Measurements from ENCODE around the gene KLHDC4.
"Not testable (repeated sequence)": the region's sequence is repeated elsewhere in the genome, so short reads cannot be mapped to it uniquely, and the experiment has no call there.

KLHDC4 gene

DNA sequence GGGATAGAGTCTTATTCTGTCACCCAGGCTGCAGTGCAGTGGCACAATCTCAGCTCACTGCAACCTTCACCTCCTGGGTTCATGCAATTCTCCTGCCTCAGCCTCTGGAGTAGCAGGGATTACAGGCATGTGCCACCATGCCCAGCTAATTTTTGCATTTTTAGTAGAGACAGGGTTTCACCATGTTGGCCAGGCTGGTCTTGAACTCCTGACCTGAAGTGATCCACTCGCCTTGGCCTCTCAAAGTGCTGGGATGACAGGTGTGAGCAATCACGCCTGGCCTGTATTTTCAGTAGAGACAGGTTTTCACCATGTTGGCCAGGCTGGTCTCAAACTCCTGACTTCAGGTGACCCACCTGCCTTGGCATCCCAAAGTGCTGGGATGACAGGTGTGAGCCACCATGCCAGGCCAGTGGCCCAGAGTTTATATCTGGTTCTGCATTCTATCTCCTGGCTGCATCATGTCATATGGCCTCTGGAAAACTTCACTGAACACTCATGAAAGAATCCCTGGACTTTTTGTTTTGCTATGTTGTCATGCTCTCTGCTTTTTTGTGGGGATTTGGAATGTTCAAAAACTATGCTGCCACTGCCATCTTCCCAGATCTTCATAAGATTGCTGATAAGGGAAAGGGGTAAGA, 21.8 kb upstream of the KLHDC4 start:
- not testable (repeated sequence) for FAIRE-seq

DNA sequence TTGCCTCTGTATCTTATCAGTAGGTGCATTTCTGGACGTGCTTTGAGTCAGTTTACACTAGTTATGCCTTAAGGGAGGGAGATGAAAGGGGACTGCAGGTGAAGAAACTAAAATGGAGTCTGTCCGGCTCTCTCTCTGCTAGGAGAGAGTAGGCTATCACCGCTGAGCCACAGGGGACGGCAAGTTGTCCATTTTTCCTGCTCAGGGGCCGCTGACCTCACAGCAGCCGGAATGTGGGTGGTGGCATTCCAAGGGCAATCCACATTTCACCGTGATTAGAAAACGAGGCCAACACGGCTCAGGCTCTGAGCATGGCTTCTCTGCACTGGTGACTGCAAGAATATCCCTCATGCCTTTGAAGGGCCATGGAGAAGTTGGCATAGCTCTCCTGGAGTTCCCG, 19.0 kb upstream of the KLHDC4 start:
- no peak for FAIRE-seq

- no peak for FAIRE-seq
Observed at GRCh38 chr16:87782033-87782432, 16.2 kb upstream of the KLHDC4 start.

DNA sequence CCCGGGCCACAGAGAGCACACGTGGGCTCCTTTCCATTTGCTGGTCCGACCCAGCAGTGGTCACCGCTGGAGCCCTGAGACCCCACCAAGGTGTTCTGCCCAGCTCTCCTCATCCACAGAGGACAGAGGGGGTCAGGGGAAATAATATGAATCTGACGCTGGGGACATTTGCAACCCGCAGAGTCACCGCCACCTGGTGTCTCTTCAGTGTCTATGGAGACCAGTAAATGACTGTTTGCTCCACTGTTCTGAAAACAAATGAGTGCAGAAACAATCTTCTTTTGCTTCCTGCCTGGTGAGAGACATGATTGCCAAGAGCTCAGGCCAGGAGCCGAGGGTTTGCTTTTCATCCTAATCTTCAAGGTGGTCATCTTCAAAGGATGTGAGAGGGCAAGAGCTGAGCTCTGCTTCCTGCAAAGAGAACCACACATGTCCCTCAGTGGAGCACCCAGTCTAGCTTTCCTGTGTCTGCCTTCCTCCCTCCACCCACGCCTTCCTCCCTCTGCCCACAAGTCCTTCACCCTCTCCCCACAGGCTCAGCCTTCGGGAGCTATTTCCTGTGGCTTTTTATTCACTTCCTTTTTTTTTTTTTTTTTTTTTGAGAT, 14.7 kb upstream of the KLHDC4 start:
- no peak for FAIRE-seq

- FAIRE-seq = no peak
Observed at GRCh38 chr16:87778830-87779579, 13.2 kb upstream of the KLHDC4 start.

DNA sequence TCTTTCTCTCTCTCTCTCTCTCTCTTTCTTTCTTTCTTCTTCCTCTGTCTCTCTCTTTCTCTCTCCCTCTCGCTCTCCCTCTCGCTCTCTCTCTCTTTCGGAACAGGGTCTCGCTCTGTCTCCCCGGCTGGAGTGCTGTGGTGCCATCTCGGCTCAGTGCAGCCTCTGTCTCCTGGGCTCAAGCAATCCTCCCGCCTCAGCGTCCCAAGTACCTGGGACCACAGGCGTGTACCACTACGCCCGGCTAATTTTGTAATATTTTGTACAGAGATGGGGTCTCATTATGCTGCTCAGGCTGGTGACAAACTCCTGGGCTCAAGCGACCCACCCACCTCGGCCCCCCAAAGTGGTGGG, 12.7 kb upstream of the KLHDC4 start:
- no peak for FAIRE-seq

GRCh38 chr16:87773836-87774235, 8.1 kb upstream of the KLHDC4 start:
- FAIRE-seq = not testable (repeated sequence)

- FAIRE-seq = not testable (repeated sequence)
Observed at GRCh38 chr16:87767456-87767855, 1.7 kb upstream of the KLHDC4 start.

GRCh38 chr16:87766485-87766797, 655 bp upstream of the KLHDC4 start:
- no peak for FAIRE-seq

DNA sequence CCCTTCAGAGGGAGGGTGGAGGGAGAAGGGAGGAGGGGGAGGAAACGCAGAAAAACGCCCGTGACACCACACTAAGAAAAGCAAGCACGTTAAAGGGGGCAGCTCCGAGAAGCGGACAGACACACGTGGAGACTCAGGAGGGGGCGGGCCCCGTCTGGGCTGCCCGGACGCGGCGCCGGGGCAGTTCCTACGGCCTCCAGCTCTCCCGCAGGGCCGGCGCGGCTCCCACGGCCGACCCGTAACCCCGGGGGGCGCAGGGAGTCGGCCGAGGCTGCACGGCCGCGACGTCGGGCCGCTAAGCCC, 362 bp downstream of the KLHDC4 start:
- FAIRE-seq = no peak

- no peak for FAIRE-seq
Observed at GRCh38 chr16:87764600-87765472, 950 bp downstream of the KLHDC4 start.

DNA sequence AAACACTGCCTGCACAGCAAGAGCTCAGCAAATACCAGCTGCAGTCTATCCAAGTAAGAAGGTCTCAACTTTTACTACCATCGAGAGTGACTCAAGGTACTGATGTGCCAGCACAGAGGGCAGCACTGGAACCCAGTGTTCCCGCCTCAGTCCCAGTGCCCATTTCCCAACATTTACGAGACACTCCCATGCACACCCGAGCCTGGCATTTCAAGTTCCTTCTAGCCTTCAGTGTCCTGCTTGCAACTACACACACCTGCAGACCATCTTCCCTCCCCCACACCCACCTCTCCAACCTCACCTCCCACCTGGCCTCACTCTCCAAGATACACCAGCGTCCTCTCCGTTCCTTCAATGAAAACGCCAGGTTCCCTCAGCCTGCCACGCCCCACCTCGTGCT, 3.2 kb downstream of the KLHDC4 start:
- FAIRE-seq = no peak

DNA sequence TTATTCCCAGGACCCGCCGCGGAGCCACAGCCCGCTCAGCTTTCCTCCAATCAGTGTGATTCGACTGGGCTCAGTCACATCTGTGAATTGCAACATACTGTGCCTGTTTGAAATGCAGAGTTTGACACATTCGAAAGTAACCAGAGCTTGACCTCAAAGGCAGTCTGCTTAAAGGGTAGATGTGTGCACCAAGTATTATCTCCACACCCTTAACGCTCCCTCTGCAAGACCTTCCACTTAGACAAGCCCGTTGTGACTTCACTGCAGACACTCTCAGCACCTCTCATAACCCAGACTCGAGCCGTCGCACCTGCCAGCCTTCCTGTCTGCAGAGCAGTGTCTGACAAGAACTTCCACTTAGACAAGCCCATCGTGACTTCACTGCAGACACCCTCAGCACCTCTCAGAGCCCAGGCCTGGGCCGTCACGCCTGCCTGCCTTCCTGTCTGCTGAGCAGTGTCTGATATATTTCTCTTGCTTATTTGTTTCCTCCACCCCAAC, 3.7 kb downstream of the KLHDC4 start:
- no peak for FAIRE-seq

GRCh38 chr16:87761060-87761459, 4.7 kb downstream of the KLHDC4 start:
- FAIRE-seq = no peak

DNA sequence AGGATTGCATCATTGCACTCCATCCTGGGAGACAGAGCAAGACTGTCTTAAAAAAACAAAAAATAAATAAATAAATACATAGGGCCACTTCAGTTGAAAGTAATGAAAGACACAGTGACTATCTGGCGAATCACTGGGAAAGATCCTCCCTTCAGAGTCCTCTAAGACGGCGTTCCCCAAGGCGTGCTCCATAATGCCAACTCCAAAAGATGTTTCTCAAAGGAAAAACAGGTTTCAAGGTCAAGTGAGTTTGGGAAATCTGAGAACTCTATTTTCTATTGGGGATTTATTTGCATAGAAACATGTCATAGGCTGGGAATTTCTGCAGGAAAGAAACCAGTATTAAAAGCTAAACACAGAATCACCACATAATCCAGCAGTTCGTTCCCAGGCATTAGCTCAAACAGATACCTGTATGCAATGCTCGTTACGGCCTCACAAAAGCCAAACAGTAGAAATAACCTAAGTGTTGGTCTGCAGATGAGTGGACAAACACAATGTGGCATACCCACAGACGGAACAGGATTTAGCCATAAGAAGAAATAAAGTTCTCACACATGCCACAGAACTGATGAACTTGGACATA, 7.9 kb downstream of the KLHDC4 start:
- no peak for FAIRE-seq

DNA sequence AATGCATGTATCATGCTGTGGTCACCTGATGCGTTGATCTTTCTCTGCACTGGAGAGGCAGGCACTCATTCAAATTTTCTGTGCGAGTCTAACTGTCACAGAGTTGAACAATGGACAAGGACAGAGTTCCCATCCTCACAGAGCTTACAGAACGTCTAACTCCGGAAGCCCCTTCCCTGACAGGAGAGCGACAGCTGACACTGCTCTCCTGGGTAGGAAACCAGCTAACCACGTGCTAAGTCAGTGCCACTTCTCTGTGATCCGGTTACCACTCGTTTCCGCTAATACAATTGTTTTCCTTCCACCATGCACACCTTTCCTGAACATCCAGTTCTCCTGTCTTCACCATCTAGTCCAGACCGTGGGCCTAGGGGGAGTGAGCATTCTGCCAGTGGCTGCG, 11.3 kb downstream of the KLHDC4 start:
- no peak for FAIRE-seq

GRCh38 chr16:87747626-87748414, 18.0 kb downstream of the KLHDC4 start:
- no peak for FAIRE-seq

DNA sequence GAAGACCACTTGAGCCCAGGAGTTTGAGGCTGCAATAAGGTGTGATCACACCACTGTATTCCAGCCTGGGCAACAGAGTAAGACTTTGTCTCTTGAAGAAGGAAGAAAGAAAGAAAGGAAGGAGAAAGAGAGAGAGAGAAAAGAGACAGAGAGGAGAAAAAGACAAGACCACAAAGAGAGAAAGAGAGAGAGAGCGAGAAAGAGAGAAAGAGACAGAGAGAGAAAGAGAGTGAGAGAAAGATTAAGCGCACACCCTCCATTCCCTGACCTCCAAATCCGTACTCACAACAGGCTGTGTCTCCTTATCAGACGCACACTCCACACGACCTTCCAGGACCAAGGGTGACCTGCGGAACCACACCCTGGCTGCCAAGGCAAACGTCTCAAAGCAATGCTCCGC, 19.6 kb downstream of the KLHDC4 start:
- FAIRE-seq = no peak

DNA sequence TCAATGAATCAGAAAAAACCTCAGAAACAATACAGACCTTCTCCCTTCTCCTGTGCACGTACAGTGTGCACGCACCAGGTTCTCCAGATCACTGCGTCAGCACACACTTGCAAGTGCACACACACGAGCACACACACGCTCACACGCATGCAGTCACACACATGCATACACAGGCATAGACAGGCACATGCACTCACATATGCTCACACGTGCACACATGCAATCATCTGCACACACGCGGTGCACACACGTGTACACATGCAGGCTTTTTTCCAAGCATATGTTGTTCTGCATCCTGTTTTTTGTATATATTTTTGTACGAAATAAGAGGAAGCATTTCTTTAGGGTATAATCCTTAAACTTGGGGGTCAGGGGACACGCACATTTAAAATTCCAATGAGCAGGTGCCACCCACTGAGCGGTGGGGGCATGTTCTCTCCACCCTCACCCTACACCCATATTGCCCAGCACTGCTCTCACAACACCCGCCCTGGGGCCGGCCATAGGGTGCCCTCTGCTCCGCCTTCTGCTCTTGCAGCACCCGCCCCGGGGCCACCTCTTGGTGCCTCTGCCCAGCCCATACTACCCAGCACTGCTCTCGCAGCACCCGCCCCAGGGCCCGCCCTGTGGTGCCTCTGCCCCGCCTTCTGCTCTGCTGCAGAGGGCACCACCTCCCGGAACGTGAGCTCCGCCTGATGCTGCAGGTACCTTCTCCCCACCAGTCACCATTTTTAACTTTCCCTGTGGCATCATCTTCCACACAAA, 20.9 kb downstream of the KLHDC4 start:
- FAIRE-seq = no peak

GRCh38 chr16:87742781-87743490, 22.9 kb downstream of the KLHDC4 start:
- no peak for FAIRE-seq
